Measurements from ENCODE around the gene NAA16.

- no peak for TF ChIP-seq CTCF (IDR thresholded peaks at IDR 0.05; ENCODE audit: poor library complexity, severe bottlenecking)
- TF ChIP-seq REST (IDR thresholded peaks at IDR 0.05; ENCODE audit: borderline replicate concordance) = no peak
- no peak for TF ChIP-seq EP300 (conservative IDR thresholded peaks at IDR 0.05; ENCODE audit: poor library complexity, severe bottlenecking)
- no peak for TF ChIP-seq MXI1 (conservative IDR thresholded peaks at IDR 0.05; ENCODE audit: poor library complexity, severe bottlenecking)
- TF ChIP-seq EZH2 (IDR thresholded peaks at IDR 0.05; ENCODE audit: borderline replicate concordance, insufficient read depth, low read length, poor library complexity, severe bottlenecking) = no peak
- no peak for TF ChIP-seq POLR2AphosphoS5 (IDR thresholded peaks at IDR 0.05)
- TF ChIP-seq SMC3 (conservative IDR thresholded peaks at IDR 0.05; ENCODE audit: poor library complexity) = no peak
- no peak for TF ChIP-seq RAD21 (conservative IDR thresholded peaks at IDR 0.05)
Measured at GRCh38 chr13:41332829-41333228, 21.8 kb downstream of the NAA16 start.
